Kidney tubule cell (primary cell): ENCODE results near the gene ZNF184.
A peak's percentile ranks its signal among the peaks of the same experiment; 100 is the strongest.

Experiments
- DNase-seq: peaks from one replicate; pipeline ENCODE4 v3.0.0-alpha.2; 2018; ENCODE audit warnings: low spot score

Gene ZNF184

DNA sequence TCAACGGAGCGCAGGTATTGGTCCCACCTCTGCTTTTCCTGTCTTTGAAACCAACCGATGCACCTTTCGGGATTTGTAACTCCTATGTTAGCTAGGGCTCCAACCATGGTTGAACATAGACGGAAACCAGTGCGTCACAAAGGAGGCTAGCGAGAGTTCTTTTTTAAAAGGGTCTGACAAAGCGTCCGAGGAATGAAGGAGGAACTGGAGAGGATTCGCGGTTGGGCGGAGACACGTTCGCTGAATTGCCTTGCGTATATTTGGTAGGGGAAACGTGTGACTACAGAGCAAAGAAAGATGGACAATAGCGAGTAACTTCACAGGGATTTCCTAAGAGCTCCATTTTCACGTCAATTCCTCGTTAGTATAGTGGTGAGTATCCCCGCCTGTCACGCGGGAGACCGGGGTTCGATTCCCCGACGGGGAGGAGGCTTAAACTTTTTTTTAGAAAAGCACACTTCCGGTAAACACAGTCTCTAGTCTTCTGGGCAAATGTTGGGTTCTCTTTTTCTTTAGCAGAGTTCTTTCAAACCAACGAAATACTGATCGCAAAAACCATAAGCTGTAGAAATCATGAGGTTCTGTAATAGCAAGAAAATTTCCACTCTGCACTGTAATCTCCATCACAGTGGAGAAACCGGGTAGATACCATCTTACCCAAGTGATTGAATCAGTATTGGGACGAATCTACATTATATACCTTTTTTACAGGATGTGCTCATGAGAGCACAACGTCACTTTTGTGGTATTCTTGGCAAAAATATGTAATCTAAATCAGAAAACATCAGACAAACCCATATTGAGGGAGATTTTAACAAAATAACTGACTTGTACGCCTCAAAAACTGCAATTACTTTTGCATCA is 6.6 kb upstream of the ZNF184 start:
- peak; percentile 92 for DNase-seq

DNA sequence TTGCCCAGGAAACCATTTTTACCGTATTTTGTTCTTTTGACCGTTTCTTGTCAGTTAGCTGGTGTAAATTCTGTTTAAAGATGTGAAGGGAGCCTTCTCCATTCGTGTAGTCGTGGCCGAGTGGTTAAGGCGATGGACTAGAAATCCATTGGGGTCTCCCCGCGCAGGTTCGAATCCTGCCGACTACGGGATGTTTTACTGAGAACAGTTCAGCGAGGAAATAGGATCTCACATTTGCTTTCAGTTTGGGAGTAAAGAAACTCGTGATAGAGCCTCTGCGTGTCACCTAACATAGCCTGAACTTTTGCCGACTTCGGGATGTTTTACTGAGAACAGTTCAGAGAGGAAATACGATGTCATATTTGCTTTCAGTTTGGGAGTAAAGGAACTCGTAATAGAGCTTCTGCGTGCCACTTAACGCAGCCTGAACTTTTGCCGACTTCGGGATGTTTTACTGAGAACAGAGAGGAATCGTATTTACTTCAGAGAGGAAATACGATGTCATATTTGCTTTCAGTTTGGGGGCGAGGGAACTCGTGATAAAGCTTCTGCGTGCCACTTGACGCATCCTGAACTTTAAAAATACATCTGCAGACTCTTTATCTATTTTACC is 5.9 kb upstream of the ZNF184 start:
- DNase-seq = peak; percentile 93

DNA sequence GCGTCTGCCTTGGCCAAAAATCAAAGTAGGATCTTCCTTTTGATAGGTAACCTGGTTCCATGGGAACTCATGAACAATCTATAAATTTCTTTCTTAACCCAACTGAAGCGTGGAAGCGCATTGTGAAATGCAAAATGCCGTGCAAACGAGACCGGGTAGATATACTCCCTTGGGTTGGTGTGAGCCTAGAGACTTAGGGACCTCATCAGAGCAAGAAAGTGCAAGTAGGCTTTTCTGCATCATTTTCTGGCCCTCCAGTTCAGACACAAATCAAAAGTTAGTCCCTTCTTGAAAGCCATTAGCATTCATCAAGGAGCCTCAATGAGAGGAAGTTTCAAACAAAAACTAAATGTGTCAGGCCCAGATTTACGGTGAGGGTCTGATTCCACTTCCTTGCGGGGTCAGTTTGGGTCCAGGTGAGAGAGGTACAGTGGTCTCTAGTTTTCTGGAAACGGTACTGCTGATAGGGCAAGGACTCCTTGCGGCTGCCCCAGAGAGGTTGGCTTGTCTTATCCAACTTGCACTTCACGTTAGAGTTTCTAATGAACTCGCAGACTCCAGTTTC is 5.3 kb upstream of the ZNF184 start:
- peak; percentile 19 for DNase-seq

GRCh38 chr6:27477318-27478013 is 4.6 kb upstream of the ZNF184 start:
- DNase-seq = no peak

- no peak for DNase-seq
Observed at GRCh38 chr6:27476090-27476489, 3.2 kb upstream of the ZNF184 start.

GRCh38 chr6:27474672-27475071 is 1.8 kb upstream of the ZNF184 start:
- DNase-seq = no peak

GRCh38 chr6:27474172-27474465 is 1.2 kb upstream of the ZNF184 start:
- DNase-seq = no peak

- peak; percentile 73 for DNase-seq
Observed at GRCh38 chr6:27472182-27472616, 706 bp downstream of the ZNF184 start.

DNA sequence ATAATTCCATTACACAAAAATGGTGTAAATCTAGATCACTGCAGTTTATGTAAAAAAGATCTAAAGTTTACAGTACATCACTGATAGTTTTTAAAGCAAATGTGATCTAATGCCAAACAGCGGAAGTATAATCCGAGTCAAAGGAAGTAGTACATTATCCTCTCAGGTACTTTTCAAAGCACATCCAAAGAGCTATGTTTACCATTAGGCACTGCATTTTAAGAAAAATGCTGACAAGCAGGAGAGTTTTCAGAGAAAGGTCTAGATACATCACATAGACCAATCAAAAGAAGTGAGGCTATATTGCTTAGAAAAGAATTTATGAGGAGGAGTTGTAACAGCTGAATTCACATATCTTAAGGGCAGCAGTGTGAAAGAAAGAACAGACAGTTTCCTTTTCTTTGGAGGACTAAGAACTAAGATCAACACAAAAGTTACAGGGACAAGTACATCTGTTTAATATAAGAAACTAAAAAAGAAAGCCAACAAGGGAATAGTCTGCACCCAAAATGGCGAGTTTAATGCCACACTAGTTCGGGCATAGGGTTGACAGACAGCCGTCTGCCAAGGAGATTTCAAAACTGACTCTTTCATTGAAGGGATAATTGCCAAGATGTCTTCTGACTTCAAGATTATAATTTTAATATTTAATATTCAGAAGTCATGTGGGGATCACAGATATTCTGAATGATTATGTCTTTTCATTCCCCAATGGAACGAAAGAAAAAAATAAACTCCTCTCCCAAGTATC is 1.4 kb downstream of the ZNF184 start:
- DNase-seq = peak; percentile 10

DNA sequence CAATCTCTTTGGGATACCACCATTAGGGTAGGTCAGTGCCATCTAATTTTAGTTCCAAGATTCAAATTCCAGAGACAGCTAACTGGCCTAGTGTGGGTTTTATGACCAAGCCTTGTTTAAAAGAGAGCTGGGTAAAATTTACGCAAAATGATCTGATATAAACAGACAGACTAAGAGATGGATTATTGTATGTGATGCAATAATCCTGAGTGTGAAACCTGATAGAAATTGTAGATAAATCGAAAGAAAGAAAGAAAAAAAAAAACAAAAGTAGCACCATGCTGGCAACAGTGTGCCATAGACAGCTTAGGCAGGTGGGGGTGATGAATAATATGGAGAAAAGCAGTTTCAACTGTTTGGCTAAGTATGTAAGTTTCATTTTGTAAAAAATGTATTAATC is 2.9 kb downstream of the ZNF184 start:
- no peak for DNase-seq

DNA sequence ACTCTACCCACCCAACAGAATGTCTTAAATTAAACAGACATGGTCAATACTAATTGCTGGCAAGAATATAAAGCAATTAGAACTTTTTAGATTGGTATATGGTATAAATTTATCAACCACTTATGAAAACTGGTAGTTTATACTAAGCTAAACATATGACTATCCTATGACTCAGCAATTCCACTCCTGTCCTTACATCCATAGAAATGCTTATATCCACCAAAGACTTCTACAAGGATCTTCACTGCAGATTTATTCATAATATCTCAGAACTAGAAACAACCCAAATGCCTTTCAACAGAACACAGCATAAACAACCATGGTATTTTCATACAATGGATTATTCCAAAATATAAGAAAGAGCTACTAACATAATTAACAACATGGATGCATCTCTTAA is 4.6 kb downstream of the ZNF184 start:
- DNase-seq = no peak

GRCh38 chr6:27452496-27452897 is 20.4 kb downstream of the ZNF184 start:
- DNase-seq = peak; percentile 4

- no peak for DNase-seq
Observed at GRCh38 chr6:27451660-27452390, 21.1 kb downstream of the ZNF184 start.

GRCh38 chr6:27448456-27448855 is 24.4 kb downstream of the ZNF184 start:
- DNase-seq = peak; percentile 1

- DNase-seq = no peak
Observed at GRCh38 chr6:27442932-27443331, 30.0 kb downstream of the ZNF184 start.

GRCh38 chr6:27441001-27441400 is 31.9 kb downstream of the ZNF184 start:
- peak; percentile 29 for DNase-seq

DNA sequence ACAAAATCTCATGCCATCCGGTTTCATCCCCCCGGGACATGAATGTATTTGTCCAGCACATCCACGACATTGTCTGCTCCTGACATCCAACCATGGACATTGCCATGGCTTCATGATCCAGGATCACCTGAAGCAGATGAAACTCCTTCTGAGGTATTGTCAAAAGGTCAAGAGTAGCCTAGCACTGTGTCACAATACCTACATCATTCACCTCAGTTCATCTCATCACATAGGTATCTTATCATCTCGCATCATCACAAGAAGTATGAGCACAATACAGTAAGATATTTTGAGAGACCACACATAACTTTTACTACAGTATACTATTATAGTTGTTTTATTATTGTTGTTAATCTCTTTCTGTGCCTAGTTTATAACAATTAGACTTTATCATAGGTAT is 33.5 kb downstream of the ZNF184 start:
- DNase-seq = no peak

DNA sequence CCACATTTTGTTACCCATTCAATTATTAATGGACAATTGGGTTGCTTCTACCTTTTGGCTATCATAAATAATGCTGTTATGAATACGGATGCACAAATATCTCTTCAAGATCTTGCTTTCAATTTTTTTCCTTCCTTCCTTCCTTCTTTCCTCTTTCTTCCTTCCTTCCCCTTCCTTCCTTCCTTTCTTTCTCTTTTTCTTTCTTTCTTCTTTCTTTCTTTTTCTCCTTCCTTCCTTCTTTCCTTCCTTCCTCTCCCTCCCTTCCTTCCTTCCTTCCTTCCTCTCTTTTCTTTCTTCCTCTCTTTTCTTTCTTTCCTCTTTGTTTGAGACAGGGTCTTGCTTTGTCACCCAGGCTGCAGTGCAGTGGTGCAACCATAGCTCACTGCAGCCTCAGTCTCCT is 39.2 kb downstream of the ZNF184 start:
- DNase-seq = no peak

GRCh38 chr6:27428966-27429365 is 43.9 kb downstream of the ZNF184 start:
- no peak for DNase-seq

DNA sequence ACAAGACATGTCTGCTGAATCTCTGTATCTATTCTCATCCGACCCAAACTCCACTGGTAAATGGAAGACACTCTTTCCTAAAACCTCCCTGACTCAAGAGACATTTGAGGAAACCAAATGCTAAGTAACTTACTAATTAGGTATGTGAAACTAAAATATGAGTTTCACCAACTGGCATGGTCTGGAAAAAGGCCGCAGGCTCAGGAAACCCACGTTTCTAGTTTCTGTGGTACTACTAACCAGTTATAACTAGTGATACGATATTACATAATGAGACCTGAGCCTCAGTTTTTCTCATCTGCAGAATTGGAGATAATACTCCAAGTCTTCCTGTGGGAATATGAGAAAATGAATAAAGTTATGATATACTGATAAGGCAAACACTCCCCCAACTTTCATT is 44.4 kb downstream of the ZNF184 start:
- DNase-seq = no peak

DNA sequence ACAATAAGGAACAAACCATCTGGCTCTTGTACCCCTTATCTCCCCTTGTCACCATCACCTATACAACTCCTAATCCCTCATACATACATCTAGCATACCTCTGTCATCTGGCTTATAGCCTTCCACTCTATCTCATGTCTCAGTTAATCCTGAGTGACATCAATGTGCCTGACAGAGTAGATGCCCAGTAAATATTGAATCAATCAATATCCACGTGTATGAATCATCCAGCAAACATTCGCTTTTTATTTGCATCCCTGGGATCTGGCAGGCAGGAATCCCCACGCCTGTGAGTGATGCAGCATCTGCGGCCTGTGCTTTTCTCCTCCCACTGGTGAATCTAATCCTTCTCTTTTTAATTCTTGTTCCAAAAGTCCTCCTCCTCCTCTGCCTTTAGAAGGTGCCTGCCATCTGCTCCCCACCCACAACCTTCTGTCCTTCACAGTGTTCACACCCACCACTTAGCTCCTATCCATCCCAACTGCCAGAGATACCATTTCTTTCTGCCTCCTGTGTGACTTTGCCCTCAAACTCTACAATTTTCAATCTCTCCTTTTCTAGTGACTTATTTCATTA is 46.8 kb downstream of the ZNF184 start:
- DNase-seq = no peak
